Effector memory CD4-positive, alpha-beta T cell (primary cell): ENCODE measurements around the gene NCOA7.
"Not testable (repeated sequence)": the region's sequence is repeated elsewhere in the genome, so short reads cannot be mapped to it uniquely, and the experiment has no call there.

ENCODE experiments used
- DNase-seq, 3 donors: peaks; one replicate each; pipeline ENCODE4 v3.0.0-alpha.2; 2020
- H3K27ac ChIP-seq: 2 replicates; pipeline ENCODE4 v1.7.0; 2013; ENCODE audit warnings: mild to moderate bottlenecking, low read length, moderate library complexity; ENCODE audit not compliant: insufficient read depth, poor library complexity, severe bottlenecking
- H3K27me3 ChIP-seq: replicated peaks from 2 replicates; pipeline ENCODE4 v1.7.0; 2013; ENCODE audit warnings: mild to moderate bottlenecking, low read length; ENCODE audit not compliant: insufficient read depth, control insufficient read depth, poor library complexity, severe bottlenecking
- H3K36me3 ChIP-seq: 2 replicates; pipeline ENCODE4 v1.7.0; 2013; ENCODE audit warnings: mild to moderate bottlenecking, low read length, moderate library complexity; ENCODE audit not compliant: control insufficient read depth, insufficient read depth
- H3K4me1 ChIP-seq: 2 replicates; pipeline ENCODE4 v1.7.0; 2013; ENCODE audit warnings: low read length, mild to moderate bottlenecking; ENCODE audit not compliant: control insufficient read depth, insufficient read depth, poor library complexity, severe bottlenecking
- H3K4me3 ChIP-seq: 2 replicates; pipeline ENCODE4 v1.7.0; 2013; ENCODE audit warnings: low read length, low read depth, mild to moderate bottlenecking; ENCODE audit not compliant: insufficient read depth, poor library complexity, severe bottlenecking
- H3K9me3 ChIP-seq: 2 replicates; pipeline ENCODE4 v1.7.0; 2013; ENCODE audit warnings: mild to moderate bottlenecking, low read length, moderate library complexity; ENCODE audit not compliant: control insufficient read depth

The NCOA7 gene

GRCh38 chr6:125943528-125944433 lies 153.0 kb downstream of the NCOA7 start:
- no peak for DNase-seq
- Histone ChIP-seq H3K27me3 (no peaks in the 10 kb centered on the region), H3K4me3 (no peak overlapping the region), H3K27ac (no peak overlapping the region), H3K4me1 (no peaks in the 10 kb centered on the region), H3K9me3 (no peaks in the 10 kb centered on the region), H3K36me3 (no peaks in the 10 kb centered on the region)

GRCh38 chr6:125944434-125944816 lies 153.7 kb downstream of the NCOA7 start:
- DNase-seq: no peak
- H3K9me3 ChIP-seq: no peaks in the 10 kb centered on the region
- no peak overlapping the region for H3K27ac ChIP-seq
- H3K27me3 ChIP-seq: no peaks in the 10 kb centered on the region
- no peak overlapping the region for H3K4me3 ChIP-seq
- H3K36me3 ChIP-seq: no peaks in the 10 kb centered on the region
- H3K4me1 ChIP-seq: no peaks in the 10 kb centered on the region

GRCh38 chr6:125944896-125945295 lies 154.1 kb downstream of the NCOA7 start:
- H3K27ac ChIP-seq: no peak overlapping the region
- DNase-seq: no peak
- no peaks in the 10 kb centered on the region for H3K36me3 ChIP-seq
- no peaks in the 10 kb centered on the region for H3K9me3 ChIP-seq
- no peaks in the 10 kb centered on the region for H3K4me1 ChIP-seq
- no peak overlapping the region for H3K4me3 ChIP-seq
- no peaks in the 10 kb centered on the region for H3K27me3 ChIP-seq

GRCh38 chr6:125945378-125946141 lies 154.8 kb downstream of the NCOA7 start:
- no peaks in the 10 kb centered on the region for H3K36me3 ChIP-seq
- H3K4me3 ChIP-seq: no peak overlapping the region
- no peak for DNase-seq
- H3K27me3 ChIP-seq: no peaks in the 10 kb centered on the region
- no peak overlapping the region for H3K27ac ChIP-seq
- H3K4me1 ChIP-seq: no peaks in the 10 kb centered on the region
- no peaks in the 10 kb centered on the region for H3K9me3 ChIP-seq

GRCh38 chr6:125947615-125948014 lies 156.9 kb downstream of the NCOA7 start:
- Histone ChIP-seq H3K36me3 (no peaks in the 10 kb centered on the region), H3K4me3 (no peak overlapping the region), H3K9me3 (no peaks in the 10 kb centered on the region), H3K27ac (no peak overlapping the region), H3K27me3 (no peaks in the 10 kb centered on the region), H3K4me1 (no peaks in the 10 kb centered on the region)
- DNase-seq: no peak

- H3K4me3 ChIP-seq: no peak overlapping the region
- H3K27ac ChIP-seq: no peak overlapping the region
- no peaks in the 10 kb centered on the region for H3K9me3 ChIP-seq
- H3K27me3 ChIP-seq: no peaks in the 10 kb centered on the region
- DNase-seq: no peak
- H3K36me3 ChIP-seq: no peaks in the 10 kb centered on the region
- H3K4me1 ChIP-seq: no peaks in the 10 kb centered on the region
Observed at GRCh38 chr6:125948455-125948854, 157.7 kb downstream of the NCOA7 start.

- Histone ChIP-seq H3K4me1 (no peaks in the 10 kb centered on the region), H3K36me3 (no peaks in the 10 kb centered on the region), H3K4me3 (no peak overlapping the region), H3K9me3 (no peaks in the 10 kb centered on the region), H3K27me3 (no peaks in the 10 kb centered on the region), H3K27ac (no peak overlapping the region)
- no peak for DNase-seq
Observed at GRCh38 chr6:125949069-125949468, 158.3 kb downstream of the NCOA7 start.

GRCh38 chr6:125950293-125950692 lies 159.5 kb downstream of the NCOA7 start:
- H3K4me3 ChIP-seq: no peak overlapping the region
- no peaks in the 10 kb centered on the region for H3K27me3 ChIP-seq
- no peak for DNase-seq
- no peaks in the 10 kb centered on the region for H3K9me3 ChIP-seq
- H3K4me1 ChIP-seq: no peaks in the 10 kb centered on the region
- no peaks in the 10 kb centered on the region for H3K36me3 ChIP-seq
- no peak overlapping the region for H3K27ac ChIP-seq

GRCh38 chr6:125950716-125951115 lies 160.0 kb downstream of the NCOA7 start:
- not testable (repeated sequence) for H3K27ac ChIP-seq, H3K4me3 ChIP-seq, DNase-seq

GRCh38 chr6:125951323-125951722 lies 160.6 kb downstream of the NCOA7 start:
- Histone ChIP-seq H3K27me3 (no peaks in the 10 kb centered on the region), H3K9me3 (no peaks in the 10 kb centered on the region), H3K27ac (no peak overlapping the region), H3K4me3 (no peak overlapping the region), H3K36me3 (no peaks in the 10 kb centered on the region), H3K4me1 (no peaks in the 10 kb centered on the region)
- no peak for DNase-seq

More at GRCh38 chr6:125950716-125951115, 160.0 kb downstream of the NCOA7 start:
- not testable (repeated sequence) for H3K27me3 ChIP-seq, H3K36me3 ChIP-seq, H3K4me1 ChIP-seq, H3K9me3 ChIP-seq
